ENCODE data around the gene MDH1B.

Gene MDH1B

DNA sequence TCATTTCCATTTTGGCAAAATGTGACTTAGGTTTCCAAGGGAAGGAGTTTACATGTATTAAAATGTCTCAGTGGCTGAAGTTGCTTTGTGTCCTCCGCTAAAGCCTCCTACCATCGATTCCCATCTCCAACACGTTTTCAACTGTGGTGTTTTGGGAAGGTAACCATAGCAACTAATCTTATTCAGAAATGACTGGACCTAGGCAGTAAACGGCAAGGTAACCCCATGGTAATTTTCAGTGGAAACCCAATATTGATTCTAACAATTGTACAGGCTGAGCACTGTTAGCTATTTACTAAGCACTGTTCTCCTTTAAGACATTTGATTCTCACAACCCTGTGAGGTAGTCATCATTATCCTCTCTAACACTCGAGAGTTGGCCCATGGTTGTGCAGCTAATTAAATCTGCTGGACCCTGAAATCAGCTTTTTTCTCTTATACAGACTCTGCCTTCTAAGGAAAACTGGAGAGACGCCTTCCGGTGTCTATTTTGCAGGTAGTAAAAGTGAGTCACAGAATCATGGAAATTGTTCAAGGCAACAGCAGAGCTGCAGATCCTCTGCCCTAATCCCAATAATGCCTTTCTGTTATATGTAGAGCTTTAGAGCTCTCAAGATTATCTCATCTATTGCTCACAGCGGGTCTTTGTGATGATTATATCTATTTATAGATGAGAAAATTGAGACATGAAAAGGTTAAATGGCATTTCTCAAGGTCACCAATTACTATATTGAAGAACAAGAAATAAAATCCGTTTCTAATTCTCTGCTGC is 36.5 kb upstream of the MDH1B start:
- DNase-seq (ENCODE audit: low read depth): no peak
- in situ Hi-C loops (cut with HindIII; ENCODE audit: low sequenced_read_pairs): no loop called here
- no peak overlapping the region for H3K4me3 ChIP-seq (ENCODE audit: low read depth, low read length)
- TF ChIP-seq, protein P1, sequence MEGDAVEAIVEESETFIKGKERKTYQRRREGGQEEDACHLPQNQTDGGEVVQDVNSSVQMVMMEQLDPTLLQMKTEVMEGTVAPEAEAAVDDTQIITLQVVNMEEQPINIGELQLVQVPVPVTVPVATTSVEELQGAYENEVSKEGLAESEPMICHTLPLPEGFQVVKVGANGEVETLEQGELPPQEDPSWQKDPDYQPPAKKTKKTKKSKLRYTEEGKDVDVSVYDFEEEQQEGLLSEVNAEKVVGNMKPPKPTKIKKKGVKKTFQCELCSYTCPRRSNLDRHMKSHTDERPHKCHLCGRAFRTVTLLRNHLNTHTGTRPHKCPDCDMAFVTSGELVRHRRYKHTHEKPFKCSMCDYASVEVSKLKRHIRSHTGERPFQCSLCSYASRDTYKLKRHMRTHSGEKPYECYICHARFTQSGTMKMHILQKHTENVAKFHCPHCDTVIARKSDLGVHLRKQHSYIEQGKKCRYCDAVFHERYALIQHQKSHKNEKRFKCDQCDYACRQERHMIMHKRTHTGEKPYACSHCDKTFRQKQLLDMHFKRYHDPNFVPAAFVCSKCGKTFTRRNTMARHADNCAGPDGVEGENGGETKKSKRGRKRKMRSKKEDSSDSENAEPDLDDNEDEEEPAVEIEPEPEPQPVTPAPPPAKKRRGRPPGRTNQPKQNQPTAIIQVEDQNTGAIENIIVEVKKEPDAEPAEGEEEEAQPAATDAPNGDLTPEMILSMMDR (IDR thresholded peaks at IDR 0.05; ENCODE audit: low read depth, low read length, missing control alignments): no peak

DNA sequence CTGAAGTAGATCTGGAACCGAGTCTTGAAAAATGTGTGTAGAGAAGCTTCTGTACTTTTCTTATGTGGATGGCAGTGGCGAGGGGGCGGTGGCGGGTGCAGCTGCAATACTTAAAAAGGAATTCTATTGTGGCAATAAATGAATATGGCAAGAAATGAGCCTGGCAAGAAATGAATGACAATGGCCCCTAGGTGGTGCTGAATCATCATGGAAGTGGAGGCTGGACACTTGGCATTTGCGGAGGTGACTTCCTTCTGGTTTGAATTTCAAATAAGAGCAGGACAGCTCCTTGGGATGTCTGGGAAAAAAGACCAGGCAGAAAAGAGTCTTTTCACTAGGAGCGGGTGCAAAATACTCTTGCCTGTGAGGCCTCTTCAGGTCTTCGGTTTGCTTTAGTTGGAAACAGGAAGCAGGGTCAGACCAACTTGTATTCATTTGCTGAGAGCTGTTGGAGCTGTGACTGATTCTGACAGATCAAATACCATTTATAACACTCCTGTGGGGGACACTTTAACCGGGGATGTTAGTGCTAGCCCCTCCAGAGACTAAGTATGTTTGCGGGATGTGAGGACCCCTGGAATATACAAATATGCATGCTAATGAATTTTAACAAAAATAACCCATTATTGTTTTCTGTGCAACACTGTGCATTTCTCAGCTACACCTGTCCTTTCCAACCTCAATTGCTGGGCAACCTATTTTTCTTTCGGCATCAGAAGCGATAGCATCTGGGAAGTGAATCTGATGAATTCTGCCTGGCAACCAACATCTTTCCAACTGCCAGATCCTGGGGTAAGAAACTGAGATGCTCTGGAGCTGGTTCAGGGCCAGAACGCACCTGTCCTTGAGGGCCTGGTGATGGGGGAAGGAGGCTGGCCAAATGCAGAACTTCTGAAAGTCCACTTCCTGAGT is 35.6 kb upstream of the MDH1B start:
- DNase-seq (ENCODE audit: low read depth): peak; percentile 66
- H3K4me3 ChIP-seq (ENCODE audit: low read depth, low read length): no peak overlapping the region
- in situ Hi-C loops (cut with HindIII; ENCODE audit: low sequenced_read_pairs): no loop called here
- TF ChIP-seq, protein P1 (IDR thresholded peaks at IDR 0.05; ENCODE audit: low read depth, low read length, missing control alignments): peak; percentile 65

DNA sequence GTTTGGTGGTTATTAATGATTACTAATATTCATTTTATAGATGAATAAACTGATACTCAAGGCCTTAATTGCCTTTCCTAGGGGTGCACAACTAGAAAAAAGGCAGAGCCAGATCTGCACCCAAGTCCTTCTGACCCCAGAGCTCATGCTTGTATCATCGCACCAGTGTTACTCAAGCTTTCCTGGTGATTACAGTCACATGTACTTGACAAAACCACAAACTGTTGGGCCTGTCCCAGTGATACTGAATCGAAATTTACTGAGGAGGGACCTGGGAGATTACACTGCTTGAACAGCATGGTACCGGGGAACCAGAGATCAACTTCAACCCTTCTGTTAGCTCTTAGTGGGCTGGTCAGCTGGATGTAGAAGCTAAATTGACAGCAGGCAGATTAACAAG is 34.0 kb upstream of the MDH1B start:
- in situ Hi-C loops (cut with HindIII; ENCODE audit: low sequenced_read_pairs): loop anchor here (10.0 kb wide), 1 partner anchor 686 kb away; no protein-coding TSS in a partner anchor
- no peak overlapping the region for H3K4me3 ChIP-seq (ENCODE audit: low read depth, low read length)
- DNase-seq (ENCODE audit: low read depth): no peak
- TF ChIP-seq, protein P1 (IDR thresholded peaks at IDR 0.05; ENCODE audit: low read depth, low read length, missing control alignments): no peak

DNA sequence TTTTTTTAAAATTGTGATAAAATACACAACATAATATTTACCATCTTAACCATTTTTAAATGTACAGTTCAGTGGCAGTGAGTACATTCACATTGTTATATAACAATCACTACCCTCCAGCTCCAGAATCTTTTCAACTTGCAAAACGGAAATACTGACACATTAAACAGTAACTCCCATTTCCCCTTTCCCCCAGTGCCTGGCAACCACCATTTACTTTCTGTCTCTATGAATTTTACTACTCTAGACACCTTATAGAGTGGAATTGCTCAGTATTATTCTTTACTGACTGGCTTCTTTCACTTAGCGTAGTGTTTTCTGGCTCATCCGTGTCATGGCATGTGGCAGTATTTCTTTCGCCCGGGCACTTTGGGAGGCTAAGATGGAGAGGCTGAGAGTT is 32.9 kb upstream of the MDH1B start:
- H3K4me3 ChIP-seq (ENCODE audit: low read depth, low read length): no peak overlapping the region
- no peak for DNase-seq (ENCODE audit: low read depth)
- in situ Hi-C loops (cut with HindIII; ENCODE audit: low sequenced_read_pairs): loop anchor here (10.0 kb wide), 1 partner anchor 687 kb away; no protein-coding TSS in a partner anchor
- TF ChIP-seq, protein P1 (IDR thresholded peaks at IDR 0.05; ENCODE audit: low read depth, low read length, missing control alignments): no peak

DNA sequence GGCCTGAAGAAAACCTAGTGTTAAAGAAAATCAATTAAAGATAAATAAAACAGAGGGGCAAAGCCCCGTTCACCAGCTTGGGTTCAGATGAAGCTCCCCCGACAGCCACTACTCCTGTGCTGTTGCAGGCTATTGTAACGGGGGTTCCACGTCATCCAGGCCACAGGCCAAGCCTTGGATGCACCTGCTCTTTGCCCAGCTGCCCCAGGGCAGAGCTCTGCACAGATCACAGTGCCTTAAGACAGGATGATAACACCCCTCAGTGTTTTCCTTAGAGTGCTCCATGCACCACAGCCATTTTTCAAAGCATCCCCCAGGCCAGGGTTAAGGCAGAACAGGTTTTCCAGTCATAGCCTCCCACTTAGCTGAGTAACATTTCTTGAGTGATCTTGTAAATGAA is 32.2 kb upstream of the MDH1B start:
- H3K4me3 ChIP-seq (ENCODE audit: low read depth, low read length): no peak overlapping the region
- no peak for DNase-seq (ENCODE audit: low read depth)
- in situ Hi-C loops (cut with HindIII; ENCODE audit: low sequenced_read_pairs): loop anchor here (10.0 kb wide), 1 partner anchor 687 kb away; no protein-coding TSS in a partner anchor
- TF ChIP-seq, protein P1 (IDR thresholded peaks at IDR 0.05; ENCODE audit: low read depth, low read length, missing control alignments): no peak

DNA sequence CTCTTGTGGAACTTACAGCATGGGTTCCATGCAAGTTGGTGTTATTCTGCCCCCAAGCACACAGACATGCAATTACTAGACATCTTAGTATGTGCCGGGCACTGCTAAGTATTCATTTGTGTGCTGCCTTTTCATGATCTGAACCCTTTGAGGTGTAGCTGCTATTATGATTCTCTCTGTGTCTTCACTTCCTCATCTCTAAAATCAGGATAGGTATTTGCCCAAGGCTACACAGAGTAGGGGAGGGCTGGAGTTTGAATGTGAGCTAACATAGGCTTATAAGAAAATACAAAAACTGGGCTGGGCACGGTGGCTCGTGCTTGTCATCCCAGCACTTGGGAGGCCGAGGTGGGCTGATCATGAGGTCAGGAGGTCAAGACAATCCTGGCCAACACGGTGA is 27.5 kb upstream of the MDH1B start:
- DNase-seq (ENCODE audit: low read depth): no peak
- in situ Hi-C loops (cut with HindIII; ENCODE audit: low sequenced_read_pairs): loop anchor here (10.0 kb wide), 1 partner anchor 692 kb away; no protein-coding TSS in a partner anchor
- TF ChIP-seq, protein P1 (IDR thresholded peaks at IDR 0.05; ENCODE audit: low read depth, low read length, missing control alignments): no peak

More for the DNA sequence above, 27.5 kb upstream of the MDH1B start:
- H3K4me3 ChIP-seq (ENCODE audit: low read depth, low read length): no peak overlapping the region

All from astrocyte of the cerebellum (primary cell).